Stimulated activated CD4-positive, alpha-beta T cell treated with anti-CD3 and anti-CD28 coated beads, Interleukin-4, amount 100 ng/mL, for 4 hours (primary cell): ENCODE results near the gene SLAMF1.
A peak's percentile ranks its signal among the peaks of the same experiment; 100 is the strongest.

Source experiments
- DNase-seq, 2 experiments: peaks; one replicate each; pipeline ENCODE4 v3.0.0-alpha.2; 2020

The SLAMF1 gene

DNA sequence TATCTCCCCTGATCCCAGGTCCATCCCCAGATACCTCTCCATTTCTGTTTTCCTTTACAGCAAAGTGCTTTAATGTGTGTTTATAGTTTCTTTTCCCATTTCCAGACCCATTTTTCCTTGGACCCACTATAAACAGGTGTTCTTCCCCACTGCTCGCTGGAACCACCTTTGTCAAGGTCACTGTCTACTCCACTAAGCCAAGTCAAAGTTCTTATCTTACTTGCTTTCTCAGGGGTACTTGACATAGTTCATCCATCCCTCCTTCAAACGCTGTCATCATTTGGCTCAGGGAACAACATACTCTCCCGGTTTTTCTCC lies 8.3 kb downstream of the SLAMF1 start:
- no peak for DNase-seq

DNA sequence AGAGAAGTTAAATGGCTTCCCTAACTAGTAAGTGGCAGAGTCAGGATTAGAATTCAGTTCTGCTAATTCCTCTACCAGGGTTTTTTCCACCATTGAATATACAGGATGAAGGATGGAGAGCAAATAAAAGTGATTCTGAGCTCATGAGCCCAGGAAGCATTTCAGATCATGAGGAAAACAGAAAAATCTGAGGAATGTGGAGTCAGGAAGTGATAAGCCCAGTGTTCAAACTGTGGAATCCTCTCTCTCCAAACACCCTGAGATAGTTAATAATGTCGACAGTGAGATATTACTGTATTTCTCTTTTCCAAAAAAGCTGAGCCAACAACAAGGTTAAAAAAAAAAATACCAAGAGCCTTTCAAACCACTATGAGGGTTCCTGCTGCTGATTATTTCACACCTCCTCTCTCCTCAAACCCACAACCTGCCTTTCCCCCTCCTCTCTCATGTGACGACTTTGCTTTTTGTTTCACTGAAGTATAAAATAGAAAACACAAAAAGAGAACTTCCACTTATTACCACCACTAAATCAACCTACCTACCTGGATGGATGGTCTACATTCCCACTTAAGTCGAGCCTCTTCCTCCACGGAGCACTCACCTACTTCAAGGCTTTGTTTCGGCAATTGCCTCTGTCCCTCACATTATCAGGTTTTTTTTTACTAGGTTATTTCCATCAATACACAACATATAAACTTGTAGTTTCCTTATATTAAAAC lies 8.9 kb downstream of the SLAMF1 start:
- DNase-seq: peak in 1 of 2 experiments; percentile 57

- no peak for DNase-seq
Measured at GRCh38 chr1:160637065-160637464, 9.8 kb downstream of the SLAMF1 start.

- no peak for DNase-seq
Measured at GRCh38 chr1:160636547-160636946, 10.3 kb downstream of the SLAMF1 start.

DNA sequence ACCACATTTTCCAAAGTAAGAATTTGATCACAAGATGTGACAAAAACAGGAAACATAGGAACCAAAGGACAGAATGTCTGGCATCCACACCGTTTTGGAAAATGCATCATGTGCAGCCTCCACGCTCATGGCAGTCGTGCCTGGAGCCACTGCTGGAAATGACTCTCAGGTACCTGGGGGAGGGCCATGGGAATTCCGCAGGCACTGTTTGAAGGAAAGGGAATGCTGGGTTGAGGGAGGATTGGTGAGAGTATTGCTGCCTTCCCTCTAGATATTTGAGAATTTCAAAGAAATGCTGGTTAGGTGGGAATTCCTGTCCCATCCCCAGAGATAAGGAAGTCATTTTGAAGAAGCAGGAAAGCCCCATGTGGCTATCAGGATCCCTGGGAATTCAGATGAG lies 10.8 kb downstream of the SLAMF1 start:
- no peak for DNase-seq

DNA sequence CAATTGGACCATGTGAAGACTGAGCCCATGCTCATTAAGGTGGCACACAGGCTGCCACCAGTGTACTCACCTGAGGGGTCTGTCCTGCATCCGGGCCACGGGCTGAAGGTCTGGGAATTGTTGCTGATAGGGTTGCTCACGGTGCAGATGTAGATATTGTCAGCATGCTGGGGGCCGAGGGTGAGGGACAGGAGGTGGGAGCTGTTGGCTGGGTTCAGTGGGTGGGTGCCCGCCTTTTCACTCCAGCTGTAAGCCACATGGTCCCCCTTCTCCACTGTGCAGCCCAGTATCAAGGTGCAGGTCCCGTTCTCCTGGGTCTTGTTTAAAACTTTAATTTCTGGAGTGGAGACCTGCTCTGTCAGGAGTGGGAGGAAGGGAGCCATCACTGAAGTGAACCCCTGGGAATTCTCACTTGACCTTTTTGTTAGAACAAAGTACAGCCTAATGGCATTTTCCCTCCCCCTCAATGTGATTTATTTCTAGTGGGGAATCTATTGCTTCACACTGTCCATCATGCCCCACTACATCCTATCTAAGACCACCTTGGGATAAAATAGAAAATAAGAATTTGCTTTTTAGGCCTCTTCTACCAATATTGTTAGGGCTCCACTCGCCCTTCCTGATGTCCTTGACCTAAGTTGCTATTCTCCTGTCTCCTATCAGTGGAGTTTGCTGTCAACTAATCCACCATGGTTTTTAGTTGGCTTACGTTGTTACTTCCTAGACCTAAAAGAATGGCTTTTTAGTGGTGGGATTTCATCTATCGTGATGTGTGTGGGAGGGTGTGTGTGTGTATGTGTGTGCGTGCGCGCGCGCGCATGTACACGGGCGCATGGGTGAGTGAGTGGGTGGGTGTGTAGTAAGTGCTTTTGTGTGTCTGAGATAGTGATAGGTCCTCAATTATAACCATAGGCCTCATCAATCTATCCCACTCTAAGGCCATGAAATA lies 12.0 kb downstream of the SLAMF1 start:
- DNase-seq: peak in 1 of 2 experiments; percentile 29

DNA sequence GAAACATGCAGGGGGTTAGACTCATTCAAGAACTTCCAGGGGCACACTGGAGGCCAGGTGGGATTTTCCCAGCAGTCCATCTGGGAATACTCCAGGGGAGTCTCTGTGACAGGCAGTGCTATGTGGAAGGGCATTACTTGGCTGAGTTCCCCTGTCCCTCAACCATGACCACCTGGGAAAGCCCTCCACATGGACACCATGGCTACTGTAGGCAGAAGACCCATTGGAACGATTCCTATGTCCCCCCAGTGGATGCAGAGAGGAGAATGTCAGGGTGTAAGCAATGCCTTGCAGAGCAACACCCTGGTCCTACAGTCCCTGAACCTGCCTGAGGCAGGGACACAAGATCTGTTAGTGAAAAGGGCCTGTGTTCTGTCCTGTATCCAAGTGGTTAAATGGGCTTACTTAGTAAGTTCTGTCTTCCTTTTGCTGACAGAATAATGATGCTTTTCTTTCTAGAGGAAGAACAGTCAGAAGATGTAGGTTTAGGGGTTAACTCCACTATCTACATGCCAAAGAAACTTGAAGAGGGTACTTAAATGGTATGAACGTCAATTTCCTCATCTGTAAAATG lies 13.4 kb downstream of the SLAMF1 start:
- DNase-seq: no peak

DNA sequence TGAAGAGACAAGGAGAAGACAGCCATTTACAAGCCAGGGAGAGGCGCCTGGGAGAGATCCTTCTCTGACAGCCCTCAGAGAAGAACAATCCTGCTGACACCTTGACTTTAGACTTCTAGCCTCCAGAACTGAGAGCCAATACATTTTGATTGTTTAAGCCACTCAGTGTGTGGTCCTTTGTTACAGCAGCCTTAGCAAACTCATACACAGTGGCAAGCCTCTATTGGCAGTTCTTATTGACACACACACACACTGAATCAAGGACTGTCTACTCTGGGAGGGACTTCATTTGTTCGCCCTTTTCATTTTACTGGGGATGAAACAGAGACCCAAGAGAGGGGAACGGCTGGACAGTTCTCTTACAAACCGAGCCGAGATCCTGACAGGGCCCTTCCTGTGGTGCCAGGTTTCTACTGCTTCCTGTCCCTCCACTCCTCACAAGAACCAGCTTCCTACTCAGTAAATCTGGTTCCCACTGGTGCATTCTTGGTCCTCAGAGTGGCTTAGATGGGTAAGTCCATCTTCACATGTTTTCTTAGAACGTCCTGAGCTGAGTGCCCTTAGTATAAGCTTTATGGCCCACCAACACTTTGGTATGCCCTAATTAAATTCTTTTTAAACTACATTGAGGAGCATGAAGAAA lies 14.7 kb downstream of the SLAMF1 start:
- no peak for DNase-seq

- no peak for DNase-seq
Measured at GRCh38 chr1:160630523-160631451, 16.1 kb downstream of the SLAMF1 start.

DNA sequence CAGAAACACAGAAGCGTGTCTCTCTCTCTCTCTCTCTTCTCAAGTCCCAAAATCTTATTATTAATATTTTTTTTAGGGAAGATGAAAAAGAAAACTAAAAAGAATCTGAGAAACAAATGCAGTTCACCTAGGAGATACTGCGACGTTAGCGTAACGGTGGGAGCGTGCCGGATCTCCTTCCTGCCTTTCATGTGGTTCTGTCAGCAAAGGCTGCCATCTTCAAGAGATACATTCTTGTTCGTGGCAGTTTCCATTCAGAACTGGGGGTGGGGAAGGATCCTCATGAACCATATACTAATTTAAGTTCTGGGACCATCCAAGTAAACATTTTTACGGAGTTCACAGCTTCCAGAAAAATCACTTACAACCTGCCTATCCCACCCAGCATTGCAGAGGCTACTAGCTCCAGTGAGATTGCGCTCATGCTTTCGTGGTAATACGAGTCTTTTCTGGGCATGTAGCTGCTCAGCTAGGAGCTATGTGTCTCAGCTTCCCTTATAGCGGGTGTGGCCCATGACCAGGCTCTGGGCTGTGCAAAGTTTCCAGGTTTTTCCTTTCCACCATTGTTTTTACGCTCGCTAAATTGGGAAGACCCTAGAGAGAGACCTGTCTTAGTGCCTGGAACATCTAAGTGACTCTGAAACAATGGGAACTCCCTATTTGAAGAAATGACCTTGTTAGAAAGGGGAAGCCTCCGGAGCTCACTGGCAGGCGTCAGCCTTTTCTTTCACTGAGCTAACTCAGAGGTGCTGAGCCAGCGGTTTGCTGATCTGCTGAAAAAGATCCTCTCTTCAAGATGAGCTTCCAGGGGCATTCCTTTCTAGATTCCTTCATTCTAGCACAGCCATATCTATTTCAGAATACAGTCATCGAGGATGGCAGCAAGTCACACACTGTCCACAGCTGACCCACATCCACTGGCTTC lies 17.3 kb downstream of the SLAMF1 start:
- DNase-seq: peak; percentile 45 to 75

- no peak for DNase-seq
Measured at GRCh38 chr1:160628799-160629263, 18.0 kb downstream of the SLAMF1 start.

DNA sequence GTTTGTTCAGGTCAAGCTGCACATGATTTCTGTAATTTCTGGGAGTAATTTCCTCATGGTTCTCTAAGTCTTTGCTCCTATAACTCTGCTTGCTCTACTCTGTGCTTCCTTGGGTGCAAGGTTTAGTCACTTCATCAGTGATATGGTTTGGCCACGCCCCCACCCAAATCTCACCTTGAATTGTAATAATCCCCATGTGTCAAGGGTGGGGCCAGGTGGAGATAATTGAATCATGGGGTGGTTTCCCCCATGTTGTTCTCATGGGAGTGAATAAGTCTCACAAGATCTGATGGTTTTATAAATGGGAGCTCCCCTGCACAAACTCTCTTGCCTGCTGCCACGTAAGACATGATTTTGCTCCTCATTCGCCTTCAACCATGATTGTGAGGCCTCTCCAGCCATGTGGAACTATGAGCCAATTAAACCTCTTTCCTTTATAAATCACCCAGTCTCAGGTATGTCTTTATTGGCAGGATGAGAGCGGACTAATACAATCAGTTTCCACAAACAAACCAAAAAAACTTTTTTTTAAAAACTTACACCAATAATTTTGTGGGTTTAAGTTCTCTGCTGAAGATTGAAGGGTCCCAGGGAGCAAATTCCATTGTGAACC lies 19.1 kb downstream of the SLAMF1 start:
- peak; percentile 60 to 83 for DNase-seq

DNA sequence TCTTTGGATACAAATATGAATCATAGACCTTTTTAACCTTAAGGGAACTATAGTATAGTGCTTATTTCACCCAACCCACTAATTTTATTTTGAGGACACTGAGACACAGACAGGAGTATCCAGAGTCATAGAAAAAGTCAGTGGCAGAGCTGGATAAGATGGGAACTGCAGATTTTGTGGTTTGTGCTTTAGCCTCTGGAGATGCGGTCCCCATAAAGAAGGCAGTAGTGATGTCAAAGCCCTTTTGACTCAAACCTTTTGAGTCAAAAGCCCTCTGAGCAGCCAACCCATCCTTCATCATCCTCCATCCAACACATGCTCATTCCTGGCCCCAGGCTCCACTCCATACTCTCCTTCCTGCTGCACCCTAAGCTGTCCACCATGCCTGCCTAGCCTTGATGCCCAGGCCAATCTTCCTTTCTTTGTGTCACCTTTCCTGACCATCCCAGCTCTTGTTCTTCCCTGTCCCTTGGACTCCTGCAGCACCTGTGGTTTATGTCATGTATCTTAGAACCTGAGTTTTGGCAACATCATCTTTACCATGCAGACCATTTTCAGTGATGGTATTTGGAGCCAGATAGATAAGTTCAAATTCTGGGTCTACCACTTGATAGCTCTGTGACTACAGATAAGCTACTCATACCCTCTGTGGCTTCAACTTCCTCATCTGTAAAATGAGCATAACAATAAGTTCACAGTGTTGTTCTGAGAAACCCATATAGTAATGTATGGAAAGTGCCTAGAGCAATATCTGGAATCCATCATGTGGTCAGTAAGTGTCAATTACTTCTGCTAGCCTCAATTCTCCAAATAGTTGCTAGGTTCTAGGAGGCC lies 20.1 kb downstream of the SLAMF1 start:
- DNase-seq: no peak

DNA sequence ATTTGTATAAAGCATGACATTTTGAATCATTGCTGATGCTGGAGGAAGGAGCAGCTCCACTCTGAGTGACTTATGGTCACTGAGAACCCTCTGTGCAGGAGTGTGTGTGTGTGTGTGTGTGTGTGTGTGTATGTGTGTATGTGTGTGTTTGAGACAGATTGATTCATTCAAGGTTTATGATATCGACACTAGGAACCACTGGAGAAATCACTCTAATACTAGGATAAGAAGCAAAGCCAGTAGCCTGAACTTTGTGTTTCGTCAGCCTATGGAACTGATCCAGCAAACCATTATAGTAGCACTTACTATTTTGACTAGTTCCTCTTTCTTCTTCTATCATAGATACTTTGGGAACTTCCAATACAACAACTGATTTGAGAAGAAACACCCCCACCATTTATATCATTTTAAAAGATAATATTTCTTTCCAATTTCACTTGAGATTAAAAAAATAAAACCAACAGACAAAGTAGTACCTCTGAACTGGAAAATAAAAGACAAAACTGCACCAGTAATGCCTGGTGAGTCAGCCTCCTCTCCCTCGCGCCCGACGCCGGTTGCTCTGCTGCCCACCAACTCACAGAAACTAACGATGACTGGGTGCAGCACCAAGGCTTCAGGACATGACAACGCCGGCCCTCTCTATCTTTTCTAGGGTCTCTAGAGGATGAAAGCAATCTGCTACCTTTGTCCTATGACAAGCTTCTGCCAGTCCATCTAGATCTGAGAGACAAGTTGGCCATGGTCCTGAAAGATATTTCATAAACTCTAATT lies 20.9 kb downstream of the SLAMF1 start:
- peak; percentile 64 to 79 for DNase-seq

- DNase-seq: no peak
Measured at GRCh38 chr1:160625321-160625720, 21.5 kb downstream of the SLAMF1 start.

DNA sequence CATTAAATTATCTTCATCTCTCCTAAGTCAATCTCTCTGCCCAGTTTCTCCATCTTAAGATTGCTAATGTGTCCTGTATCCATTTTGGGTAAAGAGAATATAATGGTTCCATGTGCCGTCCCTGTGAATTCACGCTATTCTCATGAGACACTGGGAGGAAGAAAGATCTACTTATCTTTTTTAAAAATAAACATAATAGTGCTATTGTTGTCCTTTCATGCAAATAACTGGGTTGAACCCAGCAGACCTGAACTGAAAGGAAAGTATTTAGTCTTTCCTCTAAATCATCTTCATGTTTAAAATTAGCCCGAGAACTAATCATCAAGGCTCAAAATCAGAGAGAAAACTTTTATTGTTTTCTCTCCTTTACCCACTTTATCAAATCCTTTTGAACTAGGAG lies 22.4 kb downstream of the SLAMF1 start:
- DNase-seq: no peak

GRCh38 chr1:160623862-160624261 lies 23.0 kb downstream of the SLAMF1 start:
- no peak for DNase-seq

- DNase-seq: peak in 1 of 2 experiments; percentile 60
Measured at GRCh38 chr1:160623227-160623633, 23.6 kb downstream of the SLAMF1 start.
